ENCODE data around the gene ADCK1. TPM values are rescaled to one million over a fixed set of nuclear protein-coding genes. Genes with fewer than 3 reads are reported as not detected.
A peak's percentile ranks its signal among the peaks of the same experiment; 100 is the strongest.

ADCK1 gene
- total RNA-seq, 6 experiments from 2014 or later: 3.7 to 6.0 (median 5.1) TPM

DNA sequence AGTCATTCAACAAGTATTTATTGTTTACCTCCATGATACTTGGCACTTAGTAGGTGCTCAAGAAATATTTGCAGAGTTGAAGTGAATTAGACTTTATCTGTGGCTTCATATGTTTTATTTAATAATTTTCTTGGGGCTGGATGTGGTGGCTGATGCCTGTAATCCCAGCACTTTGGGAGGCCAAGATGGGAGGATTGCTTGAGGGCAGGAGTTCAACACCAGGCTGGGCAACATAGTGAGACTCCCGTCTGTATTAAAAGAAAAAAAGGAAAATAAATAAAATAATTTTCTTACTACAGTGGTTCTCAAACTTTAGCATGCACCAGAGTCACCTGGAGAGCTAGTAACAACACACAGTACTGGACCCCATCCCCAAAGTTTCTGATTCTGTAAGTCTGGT is 905 bp downstream of the ADCK1 start:
- H3K36me3 ChIP-seq: no peaks in the 10 kb centered on the region
- H3K9me3 ChIP-seq: no peaks in the 10 kb centered on the region
- no peak for TF ChIP-seq POLR2A (IDR thresholded peaks at IDR 0.05)
- no peak for TF ChIP-seq CTCF (IDR thresholded peaks at IDR 0.05)
- peak overlapping the region; percentile 69 to 96 (median 96) for H3K4me3 ChIP-seq
- WGBS (ENCODE audit: insufficient coverage, low coverage, low lambda C conversion rate, missing lambda C conversion rate): 75% methylated on average over 1 of the region's 1 CpG
- H3K27me3 ChIP-seq: no peaks in the 10 kb centered on the region
- intact Hi-C loops (cut with DNase I): no loop called here
- H3K27ac ChIP-seq: peak overlapping the region; percentile 73 to 92 (median 84)
- DNase-seq (no peak), ATAC-seq (no peak)
- no peaks in the 10 kb centered on the region for H3K4me1 ChIP-seq

GRCh38 chr14:77804592-77804991 is 4.7 kb downstream of the ADCK1 start:
- intact Hi-C loops (cut with DNase I): no loop called here
- TF ChIP-seq CTCF (IDR thresholded peaks at IDR 0.05) (peak in 3 of 4 donors; percentile 8 to 32 (median 12)), POLR2A (IDR thresholded peaks at IDR 0.05) (no peak)
- no peak for ATAC-seq
- no peak overlapping the region for H3K27ac ChIP-seq
- no peaks in the 10 kb centered on the region for H3K27me3 ChIP-seq
- no peak for DNase-seq
- WGBS (ENCODE audit: insufficient coverage, low coverage, low lambda C conversion rate, missing lambda C conversion rate): 71% methylated on average over 6 of the region's 6 CpGs
- H3K9me3 ChIP-seq: no peaks in the 10 kb centered on the region
- H3K4me1 ChIP-seq: no peaks in the 10 kb centered on the region
- H3K4me3 ChIP-seq: no peak overlapping the region
- no peaks in the 10 kb centered on the region for H3K36me3 ChIP-seq

- no peaks in the 10 kb centered on the region for H3K27me3 ChIP-seq
- ATAC-seq: no peak
- H3K4me3 ChIP-seq: no peak overlapping the region
- no peak for TF ChIP-seq POLR2A (IDR thresholded peaks at IDR 0.05)
- TF ChIP-seq CTCF (IDR thresholded peaks at IDR 0.05): no peak
- WGBS (ENCODE audit: insufficient coverage, low coverage, low lambda C conversion rate, missing lambda C conversion rate): 71% methylated on average over 6 of the region's 6 CpGs
- H3K4me1 ChIP-seq: no peaks in the 10 kb centered on the region
- no peak for DNase-seq
- H3K36me3 ChIP-seq: no peaks in the 10 kb centered on the region
- intact Hi-C loops (cut with DNase I): no loop called here
- no peaks in the 10 kb centered on the region for H3K9me3 ChIP-seq
- no peak overlapping the region for H3K27ac ChIP-seq
These were observed 5.8 kb downstream of the ADCK1 start for GRCh38 chr14:77805706-77806105.

DNA sequence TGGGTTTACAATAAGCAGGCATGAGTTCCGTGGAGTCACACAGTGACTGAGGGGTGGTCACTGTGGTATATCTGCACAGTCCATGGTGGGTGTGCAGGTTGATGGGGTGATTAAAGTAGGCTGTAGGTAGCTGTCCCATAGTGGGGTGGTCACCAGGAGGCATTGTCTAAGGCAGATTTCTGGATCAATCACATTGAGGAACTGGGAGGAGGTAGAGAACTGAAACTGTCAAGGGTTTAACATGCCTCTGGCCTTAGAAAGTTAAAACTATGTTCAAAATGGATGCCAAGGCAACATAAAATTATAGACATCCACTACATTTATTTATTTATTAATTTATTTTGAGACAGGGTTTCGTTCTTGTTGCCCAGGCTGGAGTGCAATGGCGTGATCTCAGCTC is 8.3 kb downstream of the ADCK1 start:
- TF ChIP-seq CTCF (IDR thresholded peaks at IDR 0.05): no peak
- no peak for TF ChIP-seq POLR2A (IDR thresholded peaks at IDR 0.05)
- intact Hi-C loops (cut with DNase I): no loop called here
- 90% methylated on average over 3 of the region's 3 CpGs for WGBS (ENCODE audit: insufficient coverage, low coverage, low lambda C conversion rate, missing lambda C conversion rate)
- Histone ChIP-seq H3K4me1 (no peaks in the 10 kb centered on the region), H3K27ac (no peak overlapping the region), H3K36me3 (no peaks in the 10 kb centered on the region), H3K4me3 (no peak overlapping the region), H3K27me3 (no peaks in the 10 kb centered on the region), H3K9me3 (no peaks in the 10 kb centered on the region)
- DNase-seq (no peak), ATAC-seq (no peak)

GRCh38 chr14:77809011-77809410 is 9.1 kb downstream of the ADCK1 start:
- intact Hi-C loops (cut with DNase I): no loop called here
- WGBS (ENCODE audit: insufficient coverage, low coverage, low lambda C conversion rate, missing lambda C conversion rate): no CpG with 5 or more reads among the region's 1 CpG
- DNase-seq: no peak
- no peak overlapping the region for H3K4me3 ChIP-seq
- no peaks in the 10 kb centered on the region for H3K36me3 ChIP-seq
- no peaks in the 10 kb centered on the region for H3K27me3 ChIP-seq
- no peak for ATAC-seq
- no peak overlapping the region for H3K27ac ChIP-seq
- TF ChIP-seq CTCF (IDR thresholded peaks at IDR 0.05): no peak
- TF ChIP-seq POLR2A (IDR thresholded peaks at IDR 0.05): no peak
- H3K9me3 ChIP-seq: no peaks in the 10 kb centered on the region
- H3K4me1 ChIP-seq: no peaks in the 10 kb centered on the region

All from right lobe of liver (tissue), 6 donors.